Stimulated activated effector memory CD8-positive, alpha-beta T cell treated with anti-CD3 and anti-CD28 coated beads, Interleukin-12 subunit alpha, Interleukin-12 subunit beta, amount 100 ng/mL, for 72 hours (primary cell): ENCODE results near the gene GRIA3.
"Not testable (repeated sequence)": the region's sequence is repeated elsewhere in the genome, so short reads cannot be mapped to it uniquely, and the experiment has no call there.

ENCODE experiments used
- ATAC-seq: fragments of 150-1000 bp; cut with Tn5 transposase; 2 replicates; pipeline ENCODE4 v1.10.0; 2021
- DNase-seq, 2 donors: peaks; one replicate each; pipeline ENCODE4 v3.0.0; 2021 to 2022; ENCODE audit warnings: low spot score in 2 of 2
- H3K27ac Mint-ChIP-seq: one replicate; pipeline ENCODE4 v1.8.0; 2022; ENCODE audit warnings: mild to moderate bottlenecking, mixed read lengths
- H3K36me3 Mint-ChIP-seq: one replicate; pipeline ENCODE4 v1.8.0; 2022; ENCODE audit warnings: mild to moderate bottlenecking, mixed read lengths
- H3K4me1 Mint-ChIP-seq: one replicate; pipeline ENCODE4 v1.8.0; 2022; ENCODE audit warnings: mixed read lengths
- H3K4me3 Mint-ChIP-seq: one replicate; pipeline ENCODE4 v1.8.0; 2022; ENCODE audit warnings: mild to moderate bottlenecking, mixed read lengths
- H3K9me3 Mint-ChIP-seq: one replicate; pipeline ENCODE4 v1.8.0; 2022; ENCODE audit warnings: mixed read lengths

Gene GRIA3

GRCh38 chrX:123424546-123424945 lies 240.5 kb downstream of the GRIA3 start:
- no peak for DNase-seq
- Mint-ChIP-seq H3K9me3 (no peaks in the 10 kb centered on the region), H3K36me3 (no peaks in the 10 kb centered on the region), H3K4me1 (no peaks in the 10 kb centered on the region), H3K4me3 (no peak overlapping the region), H3K27ac (no peak overlapping the region)
- peak; percentile 51 for ATAC-seq

DNA sequence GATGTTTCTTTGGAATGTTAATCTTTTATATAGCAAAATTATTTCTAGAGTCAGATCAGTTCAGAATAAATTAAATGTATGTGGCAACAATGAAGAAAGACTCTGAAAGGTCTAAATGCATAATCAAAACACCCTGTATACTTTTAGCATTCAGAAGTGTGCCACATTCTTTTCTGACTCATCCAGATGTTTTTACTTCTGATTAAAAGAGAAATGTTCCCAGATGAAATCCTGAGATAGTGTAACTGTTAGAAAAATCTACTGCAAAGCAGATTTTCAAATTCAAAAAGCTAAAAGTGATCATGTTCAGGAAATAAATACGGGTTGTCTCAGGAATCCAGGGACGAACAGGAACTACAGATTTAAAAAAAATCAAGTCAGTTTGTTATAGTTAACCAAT lies 241.4 kb downstream of the GRIA3 start:
- DNase-seq (no peak), ATAC-seq (no peak)
- Mint-ChIP-seq H3K27ac (no peak overlapping the region), H3K4me1 (no peaks in the 10 kb centered on the region), H3K36me3 (no peaks in the 10 kb centered on the region), H3K4me3 (no peak overlapping the region), H3K9me3 (no peaks in the 10 kb centered on the region)

- Mint-ChIP-seq H3K4me3 (no peak overlapping the region), H3K9me3 (no peaks in the 10 kb centered on the region), H3K4me1 (no peaks in the 10 kb centered on the region), H3K27ac (no peak overlapping the region), H3K36me3 (no peaks in the 10 kb centered on the region)
- ATAC-seq (no peak), DNase-seq (no peak)
Measured at GRCh38 chrX:123425904-123426303, 241.8 kb downstream of the GRIA3 start.

DNA sequence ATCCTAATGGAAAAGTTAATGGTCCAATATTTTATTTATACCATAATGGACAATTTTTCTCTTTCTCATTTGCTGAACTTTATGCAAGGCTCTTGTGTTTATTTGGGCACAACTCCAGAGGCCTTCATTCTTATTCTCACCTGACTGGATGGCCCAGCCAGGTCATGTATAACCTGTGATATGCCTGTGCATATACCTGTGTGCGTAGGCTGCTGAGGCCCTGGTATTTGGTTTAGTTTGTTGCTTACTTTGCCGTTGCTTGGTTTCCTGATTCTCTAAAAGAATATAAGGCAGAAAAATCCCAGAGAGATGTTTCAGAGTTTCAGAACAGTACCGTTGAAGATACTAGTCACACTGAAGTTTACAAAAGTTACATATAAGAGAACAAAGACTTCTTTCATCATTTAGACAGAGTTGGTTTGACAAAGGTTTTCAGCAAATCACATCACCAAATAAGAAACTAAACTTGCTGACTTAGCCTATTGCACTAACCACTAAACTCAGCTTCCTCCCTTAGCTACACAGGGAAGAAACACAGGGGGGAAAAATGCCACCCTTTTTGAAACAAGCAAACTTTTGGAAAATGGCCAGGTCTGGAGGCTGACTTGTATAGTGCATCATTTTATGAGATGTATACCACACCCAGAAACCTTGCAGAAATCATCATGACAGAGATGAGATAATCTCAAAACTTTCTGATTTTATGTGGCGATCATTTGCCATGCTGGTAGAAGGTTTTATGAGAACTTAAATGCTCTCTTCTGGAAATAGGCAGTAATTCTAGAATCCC lies 248.5 kb downstream of the GRIA3 start:
- Mint-ChIP-seq H3K9me3 (peaks cover 4% of the 10 kb centered on the region), H3K36me3 (no peaks in the 10 kb centered on the region), H3K4me3 (no peak overlapping the region), H3K4me1 (no peaks in the 10 kb centered on the region), H3K27ac (no peak overlapping the region)
- no peak for ATAC-seq
- no peak for DNase-seq

DNA sequence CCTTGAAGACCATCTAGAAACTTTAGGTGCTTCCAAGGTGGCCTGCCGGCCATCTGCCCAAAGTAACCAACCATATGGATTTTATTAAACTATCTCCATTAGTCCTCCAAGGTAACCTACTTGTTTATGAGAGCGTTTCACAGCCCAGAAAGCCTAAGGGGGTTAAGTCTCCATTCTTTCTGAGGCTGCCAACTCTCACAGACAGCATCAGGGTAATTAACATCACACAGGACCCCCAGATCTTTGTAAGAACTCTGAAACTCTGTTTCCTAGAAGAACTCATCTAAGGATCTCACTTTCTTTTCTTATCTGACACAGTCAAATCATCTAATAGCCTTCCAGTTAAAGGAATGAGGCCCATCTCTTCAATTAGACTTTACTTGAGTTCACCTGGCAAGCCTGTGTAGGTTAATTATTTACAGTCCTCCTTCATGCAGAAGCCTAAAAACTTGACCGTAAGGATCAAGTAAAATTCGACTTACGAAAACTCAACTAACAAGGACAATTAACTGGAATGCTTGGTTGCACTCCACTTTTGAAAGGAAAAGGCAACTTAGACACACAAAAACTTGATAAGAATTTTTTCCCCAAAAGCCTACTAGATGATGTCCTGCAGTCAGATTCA lies 252.5 kb downstream of the GRIA3 start:
- no peak for ATAC-seq
- Mint-ChIP-seq H3K27ac (no peak overlapping the region), H3K4me3 (no peak overlapping the region)

GRCh38 chrX:123439926-123440325 lies 255.8 kb downstream of the GRIA3 start:
- not testable (repeated sequence) for ATAC-seq, H3K4me3 Mint-ChIP-seq, H3K9me3 Mint-ChIP-seq, DNase-seq, H3K36me3 Mint-ChIP-seq, H3K27ac Mint-ChIP-seq, H3K4me1 Mint-ChIP-seq

More for the DNA sequence above, 252.5 kb downstream of the GRIA3 start:
- no peak for DNase-seq
- H3K36me3 Mint-ChIP-seq: no peaks in the 10 kb centered on the region
- no peaks in the 10 kb centered on the region for H3K4me1 Mint-ChIP-seq
- H3K9me3 Mint-ChIP-seq: peaks cover 7% of the 10 kb centered on the region

GRCh38 chrX:123442764-123443163 lies 258.7 kb downstream of the GRIA3 start:
- Mint-ChIP-seq H3K4me3 (no peak overlapping the region), H3K36me3 (no peaks in the 10 kb centered on the region), H3K4me1 (no peaks in the 10 kb centered on the region), H3K27ac (no peak overlapping the region), H3K9me3 (peaks cover 3% of the 10 kb centered on the region)
- DNase-seq (no peak), ATAC-seq (no peak)

DNA sequence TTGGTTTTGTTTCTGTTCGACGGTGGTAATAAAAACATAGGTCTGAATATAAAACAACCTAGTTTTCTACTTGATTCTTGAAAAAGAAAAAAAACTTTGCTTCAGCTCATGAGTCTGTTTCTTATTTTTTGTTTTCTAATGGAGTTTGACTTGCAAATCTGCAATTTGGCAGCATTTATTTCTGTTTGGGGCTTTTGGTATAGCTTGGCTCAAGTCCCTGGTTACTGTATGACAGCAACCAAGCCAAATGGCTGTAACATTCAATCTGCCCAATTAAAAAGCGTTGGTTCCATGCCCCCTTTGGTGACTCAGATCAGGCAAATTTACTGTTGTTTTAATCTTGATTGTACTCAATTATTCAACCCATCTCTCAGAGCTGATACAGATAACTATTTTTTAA lies 263.4 kb downstream of the GRIA3 start:
- Mint-ChIP-seq H3K9me3 (peaks cover 3% of the 10 kb centered on the region), H3K27ac (no peak overlapping the region), H3K4me3 (no peak overlapping the region), H3K4me1 (no peaks in the 10 kb centered on the region), H3K36me3 (no peaks in the 10 kb centered on the region)
- ATAC-seq (no peak), DNase-seq (no peak)

DNA sequence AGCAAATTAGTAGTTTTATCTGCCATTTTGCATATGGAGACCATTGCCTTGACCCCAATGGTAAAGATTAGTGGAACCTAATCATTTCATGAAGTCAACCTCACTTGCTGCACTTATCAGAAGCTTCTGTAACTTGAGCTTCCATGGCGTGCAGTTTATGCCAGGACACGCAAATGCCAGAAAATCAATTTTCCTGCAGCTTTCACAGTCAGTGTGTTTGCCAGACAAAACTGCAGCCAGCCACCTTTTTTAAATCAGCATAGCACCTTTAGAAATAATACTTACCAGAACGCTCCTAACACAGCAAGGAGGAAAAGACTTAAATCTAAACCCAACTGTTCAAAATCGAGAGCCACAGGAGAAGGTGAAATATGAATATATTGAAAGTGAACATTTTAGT lies 265.3 kb downstream of the GRIA3 start:
- Mint-ChIP-seq H3K36me3 (no peaks in the 10 kb centered on the region), H3K4me3 (no peak overlapping the region), H3K27ac (no peak overlapping the region), H3K4me1 (no peaks in the 10 kb centered on the region), H3K9me3 (peaks cover 3% of the 10 kb centered on the region)
- no peak for ATAC-seq
- no peak for DNase-seq

DNA sequence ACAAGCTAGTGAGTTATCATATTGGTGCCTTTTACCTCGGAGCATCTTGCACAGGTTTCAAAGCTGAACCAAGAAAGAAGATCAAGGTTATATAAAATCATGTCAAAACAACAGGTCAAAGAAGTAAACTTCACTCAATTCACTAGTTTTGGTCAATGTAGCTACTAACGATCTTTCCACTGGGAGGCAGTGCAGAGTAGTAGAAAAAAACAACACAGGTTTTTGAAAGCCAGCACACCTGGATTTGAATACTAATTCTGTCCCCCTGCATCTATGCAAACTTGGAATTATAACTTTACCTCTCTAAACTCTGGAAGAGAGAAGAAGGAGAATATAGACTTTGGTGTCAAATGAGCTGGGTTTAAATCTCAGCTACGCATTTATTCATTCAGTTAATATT lies 266.1 kb downstream of the GRIA3 start:
- DNase-seq (no peak), ATAC-seq (no peak)
- H3K36me3 Mint-ChIP-seq: no peaks in the 10 kb centered on the region
- H3K4me1 Mint-ChIP-seq: no peaks in the 10 kb centered on the region
- no peak overlapping the region for H3K27ac Mint-ChIP-seq
- peaks cover 3% of the 10 kb centered on the region for H3K9me3 Mint-ChIP-seq
- H3K4me3 Mint-ChIP-seq: no peak overlapping the region

GRCh38 chrX:123454712-123455431 lies 270.8 kb downstream of the GRIA3 start:
- DNase-seq: no peak
- no peaks in the 10 kb centered on the region for H3K4me1 Mint-ChIP-seq
- no peak overlapping the region for H3K4me3 Mint-ChIP-seq

GRCh38 chrX:123455693-123456092 lies 271.6 kb downstream of the GRIA3 start:
- ATAC-seq (no peak), DNase-seq (no peak)
- H3K36me3 Mint-ChIP-seq: no peaks in the 10 kb centered on the region
- peaks cover 3% of the 10 kb centered on the region for H3K9me3 Mint-ChIP-seq
- no peaks in the 10 kb centered on the region for H3K4me1 Mint-ChIP-seq
- no peak overlapping the region for H3K27ac Mint-ChIP-seq
- H3K4me3 Mint-ChIP-seq: no peak overlapping the region

More at GRCh38 chrX:123454712-123455431, 270.8 kb downstream of the GRIA3 start:
- H3K9me3 Mint-ChIP-seq: peaks cover 3% of the 10 kb centered on the region
- ATAC-seq: no peak
- no peak overlapping the region for H3K27ac Mint-ChIP-seq
- no peaks in the 10 kb centered on the region for H3K36me3 Mint-ChIP-seq

DNA sequence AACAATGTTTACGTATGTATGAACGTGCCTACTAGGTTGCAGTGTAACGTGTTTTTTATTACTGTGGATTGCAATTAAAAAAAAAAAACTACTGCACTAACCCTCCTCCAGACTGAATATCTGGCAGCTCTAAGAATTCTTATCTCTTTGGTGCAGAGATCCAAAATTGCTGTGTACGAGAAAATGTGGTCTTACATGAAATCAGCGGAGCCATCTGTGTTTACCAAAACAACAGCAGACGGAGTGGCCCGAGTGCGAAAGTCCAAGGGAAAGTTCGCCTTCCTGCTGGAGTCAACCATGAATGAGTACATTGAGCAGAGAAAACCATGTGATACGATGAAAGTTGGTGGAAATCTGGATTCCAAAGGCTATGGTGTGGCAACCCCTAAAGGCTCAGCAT lies 280.6 kb downstream of the GRIA3 start:
- no peaks in the 10 kb centered on the region for H3K4me1 Mint-ChIP-seq
- no peak overlapping the region for H3K4me3 Mint-ChIP-seq
- H3K36me3 Mint-ChIP-seq: no peaks in the 10 kb centered on the region
- peaks cover 5% of the 10 kb centered on the region for H3K9me3 Mint-ChIP-seq
- ATAC-seq (no peak), DNase-seq (no peak)
- H3K27ac Mint-ChIP-seq: no peak overlapping the region

DNA sequence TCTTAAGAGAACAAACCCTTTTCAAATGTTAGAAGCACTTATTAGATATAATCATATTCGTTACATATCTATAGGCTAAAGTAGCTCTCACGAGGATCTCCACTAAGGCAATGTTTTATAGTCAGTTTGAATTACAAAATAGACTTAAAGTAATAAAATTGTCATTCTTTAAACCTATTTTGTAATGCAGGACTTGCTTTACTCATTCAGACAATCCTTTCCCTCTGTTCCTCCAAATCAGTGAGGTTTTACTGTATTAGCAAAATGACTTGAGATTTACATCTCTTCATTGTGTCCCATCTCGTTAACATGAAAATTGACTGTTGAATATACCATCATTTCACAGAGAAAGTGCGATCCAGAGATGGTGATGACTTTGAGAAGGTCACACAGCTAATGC lies 284.4 kb downstream of the GRIA3 start:
- ATAC-seq: no peak
- DNase-seq: no peak
- Mint-ChIP-seq H3K36me3 (no peaks in the 10 kb centered on the region), H3K4me1 (no peaks in the 10 kb centered on the region), H3K9me3 (peaks cover 1% of the 10 kb centered on the region), H3K4me3 (no peak overlapping the region), H3K27ac (no peak overlapping the region)

DNA sequence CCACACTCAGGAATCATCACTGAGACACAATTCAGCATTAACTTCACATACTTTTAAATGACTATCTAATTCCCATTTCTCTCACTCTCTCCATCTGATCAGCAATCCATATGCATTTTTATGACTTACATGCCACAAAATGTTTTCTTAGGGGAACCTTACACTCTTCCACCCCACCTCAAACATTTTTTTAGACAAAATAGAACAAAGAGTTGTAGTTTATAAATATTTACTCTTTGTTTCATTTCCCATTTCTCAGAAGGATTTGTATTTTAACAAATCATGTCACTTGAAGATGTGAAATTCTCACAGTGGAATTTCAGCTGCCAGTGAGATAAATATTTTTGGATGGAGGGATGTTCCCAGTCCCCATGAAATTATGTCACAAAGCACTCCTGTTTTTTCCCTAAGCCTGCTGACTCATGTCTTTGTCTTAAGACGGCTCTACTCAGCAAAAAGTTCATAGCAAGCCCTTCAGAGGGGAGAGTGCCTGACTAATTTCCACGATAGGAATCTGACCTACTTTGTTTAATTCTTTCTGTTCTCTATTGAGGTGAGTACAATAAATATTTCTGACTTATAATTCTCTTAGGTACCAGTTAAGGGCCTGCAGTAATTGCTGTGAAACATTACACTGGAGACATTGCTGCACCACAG lies 291.1 kb downstream of the GRIA3 start:
- Mint-ChIP-seq H3K27ac (no peak overlapping the region), H3K9me3 (no peaks in the 10 kb centered on the region), H3K4me1 (no peaks in the 10 kb centered on the region), H3K4me3 (no peak overlapping the region), H3K36me3 (no peaks in the 10 kb centered on the region)
- no peak for DNase-seq
- ATAC-seq: no peak
